ENCODE results near the gene UBE2R2.
"Not testable (repeated sequence)": the region's sequence is repeated elsewhere in the genome, so short reads cannot be mapped to it uniquely, and the experiment has no call there.

UBE2R2 gene

GRCh38 chr9:33816327-33817252, at the start of gene UBE2R2:
Gene UBE2R2 (plus strand): TSS chr9:33817160. CDS start chr9:33817758, 598 bp downstream.
- peak; percentile 99 for DNase-seq (ENCODE audit: low spot score)

- DNase-seq (ENCODE audit: low spot score), result peak; percentile 18
These were observed 46.6 kb upstream of the UBE2R2 start for GRCh38 chr9:33770156-33770880.

- not testable (repeated sequence) for DNase-seq (ENCODE audit: low spot score)
These were observed 43.8 kb upstream of the UBE2R2 start for GRCh38 chr9:33773135-33773534.

- not testable (repeated sequence) for DNase-seq (ENCODE audit: low spot score)
These were observed 42.8 kb upstream of the UBE2R2 start for GRCh38 chr9:33774074-33774659.

- no peak for DNase-seq (ENCODE audit: low spot score)
These were observed 40.4 kb upstream of the UBE2R2 start for GRCh38 chr9:33776578-33776977.

- DNase-seq (ENCODE audit: low spot score), result peak; percentile 69
These were observed 38.1 kb upstream of the UBE2R2 start for GRCh38 chr9:33778700-33779351.

GRCh38 chr9:33780276-33780675, 36.7 kb upstream of the UBE2R2 start:
- no peak for DNase-seq (ENCODE audit: low spot score)

GRCh38 chr9:33781736-33782135, 35.2 kb upstream of the UBE2R2 start:
- DNase-seq (ENCODE audit: low spot score), result no peak

GRCh38 chr9:33782395-33783152, 34.4 kb upstream of the UBE2R2 start:
- no peak for DNase-seq (ENCODE audit: low spot score)

- peak; percentile 23 for DNase-seq (ENCODE audit: low spot score)
These were observed 31.0 kb upstream of the UBE2R2 start for GRCh38 chr9:33785914-33786313.

- DNase-seq (ENCODE audit: low spot score), result no peak
These were observed 30.3 kb upstream of the UBE2R2 start for GRCh38 chr9:33786681-33787080.

GRCh38 chr9:33787839-33788238, 29.1 kb upstream of the UBE2R2 start:
- DNase-seq (ENCODE audit: low spot score), result no peak

- DNase-seq (ENCODE audit: low spot score), result not testable (repeated sequence)
These were observed 27.5 kb upstream of the UBE2R2 start for GRCh38 chr9:33789429-33789828.

GRCh38 chr9:33791117-33791516, 25.8 kb upstream of the UBE2R2 start:
- DNase-seq (ENCODE audit: low spot score), result no peak

- not testable (repeated sequence) for DNase-seq (ENCODE audit: low spot score)
These were observed 23.5 kb upstream of the UBE2R2 start for GRCh38 chr9:33793496-33793895.

GRCh38 chr9:33794560-33794959, 22.4 kb upstream of the UBE2R2 start:
- no peak for DNase-seq (ENCODE audit: low spot score)

GRCh38 chr9:33795281-33795680, 21.7 kb upstream of the UBE2R2 start, which contains the start of gene PRSS3:
Gene PRSS3 (plus strand): TSS chr9:33795561. CDS start chr9:33795574, 13 bp downstream.
- no peak for DNase-seq (ENCODE audit: low spot score)

GRCh38 chr9:33795819-33796218, 21.1 kb upstream of the UBE2R2 start:
- DNase-seq (ENCODE audit: low spot score), result no peak

- not testable (repeated sequence) for DNase-seq (ENCODE audit: low spot score)
These were observed 20.3 kb upstream of the UBE2R2 start for GRCh38 chr9:33796679-33797078.

- DNase-seq (ENCODE audit: low spot score), result no peak
These were observed 19.1 kb upstream of the UBE2R2 start for GRCh38 chr9:33797837-33798236.

- DNase-seq (ENCODE audit: low spot score), result no peak
These were observed 18.4 kb upstream of the UBE2R2 start for GRCh38 chr9:33798545-33798944.

All from AG20443 (cell line).